DMS153 (cell line): Measurements from ENCODE around the gene PHLPP1.
"Not testable (repeated sequence)": the region's sequence is repeated elsewhere in the genome, so short reads cannot be mapped to it uniquely, and the experiment has no call there.

Source experiments
- DNase-seq: peaks from one replicate; lab custom pipeline; 2025; lab: John Stamatoyannopoulos, UW

Gene PHLPP1

DNA sequence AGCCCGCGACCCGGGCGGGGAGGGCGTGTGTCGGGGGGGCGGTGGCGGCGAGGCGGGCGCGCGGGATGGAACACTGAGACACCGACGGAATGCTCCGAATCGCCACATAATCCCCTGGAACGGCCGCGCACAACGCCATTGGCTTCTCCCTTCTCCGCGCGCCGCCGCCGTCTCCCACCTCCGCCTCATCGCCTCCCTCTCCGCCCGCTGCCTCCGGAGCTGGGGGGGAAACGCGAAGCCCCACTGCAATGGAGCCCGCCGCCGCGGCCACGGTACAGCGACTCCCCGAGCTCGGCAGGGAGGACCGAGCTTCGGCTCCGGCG lies at the start of gene PHLPP1:
TSS of gene PHLPP1 (plus strand) at position 106 of the 323 bp plus-strand sequence. CDS start at position 249, 143 bp downstream.
- DNase-seq = peak; percentile 69

- no peak for DNase-seq
Observed at GRCh38 chr18:62669225-62669624, 46.1 kb upstream of the PHLPP1 start.

DNA sequence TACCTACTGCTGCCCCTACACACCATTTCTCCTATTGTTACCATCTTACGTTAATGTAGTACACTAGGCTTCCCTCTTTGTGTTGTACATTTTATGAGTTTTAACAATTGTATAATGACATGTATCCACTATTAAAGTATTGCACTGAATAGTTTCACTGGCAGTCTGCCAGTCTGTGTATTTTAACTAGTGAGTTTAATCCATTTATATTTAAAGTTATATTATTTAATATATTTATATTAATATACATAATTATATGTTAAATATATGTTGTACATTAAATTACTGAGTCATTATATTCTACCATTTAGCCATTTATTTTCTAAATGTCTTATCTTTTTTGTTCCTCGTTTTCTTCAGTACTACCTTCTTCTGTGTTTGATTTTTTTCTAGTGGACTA lies 44.8 kb upstream of the PHLPP1 start:
- DNase-seq = no peak

DNA sequence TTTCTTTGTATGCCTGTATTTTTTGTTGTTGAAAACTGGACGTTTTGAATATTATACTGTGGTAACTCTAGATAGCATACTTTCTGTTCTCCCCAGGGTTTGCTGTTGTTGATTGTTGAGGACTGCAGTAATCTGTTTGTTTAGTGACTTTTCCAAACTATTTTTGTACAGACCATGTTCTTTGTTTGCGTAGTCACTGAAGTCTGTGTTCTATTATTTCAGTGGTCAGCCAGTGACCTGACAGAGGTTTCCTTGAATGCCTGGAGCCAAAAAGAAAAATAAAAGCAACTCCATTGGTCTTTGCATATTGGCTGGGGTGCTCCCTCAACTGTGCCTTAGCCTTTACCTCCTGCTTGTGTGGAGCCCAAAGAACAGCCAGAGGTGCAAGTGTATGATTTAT lies 42.7 kb upstream of the PHLPP1 start:
- no peak for DNase-seq

GRCh38 chr18:62678847-62679485 lies 36.4 kb upstream of the PHLPP1 start:
- no peak for DNase-seq

GRCh38 chr18:62682371-62682770 lies 33.0 kb upstream of the PHLPP1 start:
- DNase-seq = peak; percentile 48

GRCh38 chr18:62683935-62684334 lies 31.4 kb upstream of the PHLPP1 start:
- no peak for DNase-seq

DNA sequence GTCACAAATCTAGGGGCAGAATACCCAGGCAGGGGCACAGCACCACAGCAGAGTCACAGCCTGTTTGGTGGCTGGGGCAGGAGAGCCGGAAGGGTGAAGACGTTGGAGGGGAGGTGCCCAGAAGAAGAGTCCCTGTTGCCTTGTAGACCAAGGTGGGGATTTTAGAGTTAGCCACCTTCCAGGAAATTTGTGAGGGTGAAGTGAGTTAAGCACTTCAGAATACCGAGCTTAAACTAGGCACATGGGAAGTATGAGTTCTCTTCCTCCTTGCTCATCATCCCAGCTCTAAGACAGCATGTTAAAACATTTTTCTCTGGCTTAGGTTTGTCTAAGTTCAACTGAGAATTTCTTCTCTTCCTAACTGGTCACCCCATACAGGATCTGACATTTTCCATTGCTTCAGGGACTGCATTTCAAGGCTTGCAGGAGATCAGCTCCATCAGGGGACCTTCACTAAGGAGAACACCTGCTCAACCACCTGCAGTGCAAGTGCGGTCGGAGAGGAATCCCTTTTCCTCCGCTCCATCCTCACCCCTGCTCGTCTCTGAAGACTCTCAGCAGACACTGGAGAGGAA lies 26.5 kb upstream of the PHLPP1 start:
- no peak for DNase-seq

DNA sequence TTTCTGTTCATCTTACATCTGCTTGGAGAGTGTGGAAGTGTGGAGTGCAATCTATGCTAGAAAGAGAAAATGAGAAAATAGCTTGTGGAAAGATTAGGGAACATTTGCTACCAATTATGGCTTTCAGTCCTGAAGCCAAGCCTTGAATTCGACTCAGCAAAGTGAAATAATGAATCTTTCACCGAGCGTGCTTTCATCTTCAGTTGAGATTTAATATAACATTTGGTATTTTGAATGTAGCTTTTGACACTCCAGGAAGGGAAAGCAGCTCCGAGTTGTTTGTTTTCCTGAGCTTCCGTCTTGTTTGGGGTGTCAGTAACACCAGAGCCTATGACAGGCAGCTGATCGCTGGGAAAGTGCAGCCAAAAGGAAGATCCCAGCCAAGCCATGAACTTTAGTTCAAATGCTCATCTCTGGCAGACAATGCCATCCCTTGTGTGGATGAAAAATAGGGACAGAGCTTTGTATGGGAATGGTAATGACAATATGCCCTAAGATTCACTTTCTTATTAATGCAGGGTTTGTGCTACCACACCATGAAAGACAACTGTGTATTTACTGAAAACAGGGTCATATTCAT lies 25.0 kb upstream of the PHLPP1 start:
- no peak for DNase-seq

DNA sequence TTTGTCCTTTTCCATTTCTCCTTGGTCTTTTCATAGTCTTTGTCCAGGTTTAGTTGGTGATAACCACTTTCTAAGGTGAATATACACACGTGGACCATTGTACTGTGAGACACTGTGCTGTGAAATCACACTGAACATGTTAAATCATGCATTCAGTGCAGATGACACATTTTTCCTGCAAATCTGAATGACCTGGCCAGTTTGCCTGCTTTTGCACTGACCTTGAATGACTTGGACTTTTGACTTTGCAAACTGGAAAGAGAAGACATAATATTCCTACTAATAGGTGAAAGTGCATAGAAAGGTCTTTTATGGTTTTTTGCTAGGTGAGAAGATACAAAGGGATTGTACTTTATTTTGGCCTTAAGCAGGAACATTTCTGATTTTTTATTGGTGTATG lies 21.7 kb upstream of the PHLPP1 start:
- DNase-seq = no peak

DNA sequence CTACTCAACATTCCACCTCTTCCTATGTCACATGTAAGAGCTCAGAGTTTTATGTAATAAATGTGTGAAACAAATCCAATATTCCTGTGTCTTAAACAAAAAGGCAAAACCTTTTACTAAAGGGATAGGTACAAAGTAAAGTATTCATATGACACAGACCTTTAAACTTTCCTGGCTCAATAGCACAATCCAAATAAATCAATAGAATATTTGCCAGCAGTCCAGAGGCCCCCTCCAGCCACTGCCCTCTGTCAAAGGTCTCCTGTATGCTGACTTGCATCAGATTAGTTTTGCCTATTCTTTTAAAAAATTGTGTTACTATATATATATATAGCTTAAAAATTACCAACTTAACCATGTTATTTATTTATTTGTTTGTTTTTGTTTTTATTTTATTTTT lies 17.7 kb upstream of the PHLPP1 start:
- DNase-seq = no peak

DNA sequence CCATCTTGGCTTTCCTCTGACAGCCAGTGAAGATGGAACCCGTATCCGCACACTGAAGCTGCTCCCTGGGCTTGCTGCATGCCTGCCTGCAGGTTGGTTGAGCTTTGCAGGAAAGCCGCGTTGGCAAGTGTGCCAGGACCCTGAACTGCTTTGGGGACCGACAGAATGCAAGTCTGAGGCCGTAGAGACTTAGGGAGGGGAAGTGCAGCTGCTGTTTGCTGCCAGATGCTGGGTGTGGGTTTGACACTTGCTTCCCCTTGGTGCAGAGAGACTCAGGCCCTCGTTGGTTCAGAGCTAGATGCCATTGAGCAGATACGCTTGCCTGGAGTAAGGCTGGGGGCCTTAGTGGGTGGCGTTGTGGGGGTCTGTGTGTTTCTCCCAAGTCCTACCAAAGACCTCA lies 13.1 kb upstream of the PHLPP1 start:
- no peak for DNase-seq

- not testable (repeated sequence) for DNase-seq
Observed at GRCh38 chr18:62706879-62707278, 8.5 kb upstream of the PHLPP1 start.

- not testable (repeated sequence) for DNase-seq
Observed at GRCh38 chr18:62709908-62710307, 5.4 kb upstream of the PHLPP1 start.

DNA sequence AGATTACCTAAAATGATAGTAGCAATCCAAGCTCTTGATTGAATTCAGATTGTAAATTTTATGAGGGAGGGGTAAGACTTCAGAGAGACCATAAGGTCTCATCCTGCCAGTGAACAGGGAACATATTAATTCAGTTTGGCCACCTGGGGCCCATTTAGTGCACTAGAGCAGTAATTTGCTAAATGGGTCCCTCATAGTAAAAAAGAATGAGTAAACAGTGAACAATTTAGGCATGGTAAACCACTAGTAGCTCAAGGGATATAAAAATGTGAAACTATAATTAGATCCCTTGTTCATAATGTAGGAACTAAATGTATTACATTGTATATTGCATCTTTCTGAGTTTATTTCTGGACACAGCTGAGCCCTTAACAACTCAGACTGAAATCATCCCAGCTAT lies 4.9 kb upstream of the PHLPP1 start:
- DNase-seq = peak; percentile 85

DNA sequence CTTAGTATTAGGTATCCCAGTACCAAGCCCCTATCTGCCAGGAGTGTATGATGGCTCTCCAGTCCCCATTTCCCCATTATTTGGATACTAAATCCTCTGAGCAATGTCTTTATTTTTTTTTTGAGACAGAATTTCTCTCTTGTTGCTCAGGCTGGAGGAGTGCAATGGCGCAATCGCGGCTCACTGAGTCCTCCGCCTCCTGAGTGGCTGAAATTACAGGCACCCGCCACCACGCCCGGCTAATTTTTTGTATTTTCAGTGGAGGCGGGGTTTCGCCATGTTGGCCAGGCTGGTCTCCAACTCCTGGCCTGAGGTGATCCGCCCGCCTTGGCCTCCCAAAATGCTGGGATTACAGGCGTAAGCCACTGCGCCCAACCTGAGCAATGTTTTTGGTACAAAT lies 3.6 kb upstream of the PHLPP1 start:
- no peak for DNase-seq

DNA sequence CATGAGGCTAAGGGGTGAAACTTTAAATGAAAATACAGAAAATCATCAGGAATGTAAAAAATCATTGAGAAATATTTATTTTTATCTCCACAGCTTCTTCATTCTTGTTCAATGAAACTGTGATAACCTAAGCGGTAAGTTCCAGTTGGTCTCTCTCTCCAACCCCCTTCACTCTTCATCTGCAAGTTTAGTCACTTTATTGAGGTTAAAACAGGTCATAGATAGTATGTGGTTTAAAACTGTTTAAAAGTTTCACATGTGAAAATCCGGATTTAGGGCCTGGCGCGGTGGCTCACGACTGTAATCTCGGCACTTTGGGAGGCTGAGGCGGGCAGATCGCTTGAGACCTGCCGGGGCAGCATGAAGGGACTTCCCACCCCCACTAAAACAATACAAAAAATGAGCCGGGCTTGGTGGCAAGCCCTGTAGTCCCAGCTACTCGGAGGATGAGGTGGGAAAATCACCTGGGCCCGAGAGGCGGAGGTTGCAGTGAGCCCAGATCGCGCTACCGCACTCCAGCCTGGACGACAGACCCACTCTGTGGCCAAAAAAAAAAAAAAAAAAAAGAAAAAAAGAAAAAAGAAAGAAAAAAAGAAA lies 1.6 kb upstream of the PHLPP1 start:
- DNase-seq = no peak

GRCh38 chr18:62714671-62715435 lies 488 bp upstream of the PHLPP1 start:
- peak; percentile 100 for DNase-seq

GRCh38 chr18:62715759-62716615 lies 646 bp downstream of the PHLPP1 start:
- peak; percentile 47 for DNase-seq

DNA sequence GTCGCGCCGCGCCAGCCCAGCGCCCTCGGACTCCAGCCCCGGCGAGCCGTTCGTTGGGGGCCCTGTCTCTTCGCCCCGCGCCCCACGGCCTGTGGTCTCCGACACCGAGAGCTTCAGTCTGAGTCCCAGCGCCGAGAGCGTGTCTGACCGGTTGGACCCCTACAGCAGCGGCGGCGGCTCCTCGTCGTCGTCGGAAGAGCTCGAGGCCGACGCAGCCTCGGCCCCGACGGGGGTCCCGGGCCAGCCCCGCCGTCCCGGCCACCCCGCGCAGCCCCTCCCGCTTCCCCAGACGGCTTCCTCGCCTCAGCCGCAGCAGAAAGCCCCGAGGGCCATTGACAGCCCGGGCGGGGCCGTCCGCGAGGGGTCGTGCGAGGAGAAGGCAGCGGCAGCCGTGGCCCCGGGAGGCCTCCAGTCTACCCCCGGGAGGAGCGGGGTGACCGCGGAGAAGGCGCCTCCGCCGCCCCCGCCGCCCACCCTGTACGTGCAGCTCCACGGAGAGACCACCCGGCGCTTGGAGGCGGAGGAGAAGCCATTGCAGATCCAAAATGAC lies 1.4 kb downstream of the PHLPP1 start:
- peak; percentile 38 for DNase-seq

- DNase-seq = peak; percentile 70
Observed at GRCh38 chr18:62717169-62717924, 2.0 kb downstream of the PHLPP1 start.
